Kasumi-1 (cell line): ENCODE data around the gene C1orf159.
A peak's percentile ranks its signal among the peaks of the same experiment; 100 is the strongest.

Source experiments
- DNase-seq, 2 experiments: peaks; one replicate each; lab custom pipeline; 2025; lab: John Stamatoyannopoulos, UW

The C1orf159 gene

DNA sequence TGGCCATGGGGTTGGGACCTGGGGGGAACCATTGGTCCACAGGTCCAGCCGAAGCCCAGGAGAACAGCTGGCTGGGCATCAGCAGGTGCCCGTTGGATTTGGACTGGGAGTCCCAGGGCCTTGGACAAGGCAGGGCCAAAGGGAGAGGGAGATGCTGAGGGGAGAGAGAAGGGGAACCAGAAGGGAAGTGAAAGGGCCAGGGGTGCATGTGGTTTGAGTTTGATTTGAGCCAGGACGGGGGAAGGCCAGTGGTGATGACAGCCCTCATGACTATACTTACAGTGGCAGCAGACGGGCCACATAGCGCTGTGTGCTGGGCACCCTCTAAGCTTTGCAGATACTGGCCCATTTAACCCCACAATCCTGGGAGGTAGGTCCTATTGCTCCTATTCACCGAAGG, 77.2 kb downstream of the C1orf159 start:
- no peak for DNase-seq

DNA sequence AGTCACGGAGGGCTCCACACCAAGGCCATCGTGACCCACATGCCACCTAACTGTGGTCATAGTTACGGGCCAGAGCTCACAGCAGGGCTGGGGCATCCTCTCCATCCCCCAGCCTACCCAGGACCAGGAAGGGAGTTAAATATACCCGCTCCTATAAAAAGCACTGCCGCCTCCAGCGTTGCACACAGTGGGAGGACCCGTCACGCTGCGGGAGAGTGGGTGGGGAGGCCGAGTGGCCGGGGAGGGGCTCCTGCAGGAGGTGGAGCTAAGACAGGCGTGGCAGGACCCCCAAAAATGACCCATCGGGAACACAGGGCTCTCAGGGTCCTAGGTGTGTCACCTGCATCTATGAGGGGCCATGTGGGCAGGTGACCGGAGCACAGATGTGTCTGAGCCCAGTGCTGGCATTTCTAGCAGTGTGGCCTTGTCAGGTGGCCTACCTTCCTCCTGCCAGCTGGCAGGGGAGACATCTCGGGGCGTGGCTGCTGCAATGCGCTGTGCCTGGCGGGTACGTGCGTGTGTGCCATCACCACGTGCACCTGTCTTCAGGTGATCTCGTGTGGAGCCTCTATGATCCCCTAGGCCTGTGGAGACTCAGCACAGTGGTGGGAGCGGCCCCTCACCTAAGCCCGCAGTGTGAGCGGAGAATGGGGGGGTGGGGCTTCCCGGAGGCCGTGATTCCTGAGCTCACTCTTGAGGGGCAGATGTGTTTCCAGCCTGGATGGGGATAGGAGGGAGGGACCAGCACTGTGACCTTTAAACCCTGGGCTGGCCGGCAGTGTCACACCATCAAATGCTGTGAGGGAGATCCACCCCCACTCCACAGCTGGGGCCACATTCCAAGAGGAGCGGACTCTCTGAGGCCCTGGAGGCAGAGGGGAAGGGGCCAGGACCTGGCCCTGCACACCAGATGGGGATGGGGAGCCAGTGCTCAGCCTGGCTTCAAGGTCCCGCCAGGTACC, 78.2 kb downstream of the C1orf159 start:
- DNase-seq, result no peak

DNA sequence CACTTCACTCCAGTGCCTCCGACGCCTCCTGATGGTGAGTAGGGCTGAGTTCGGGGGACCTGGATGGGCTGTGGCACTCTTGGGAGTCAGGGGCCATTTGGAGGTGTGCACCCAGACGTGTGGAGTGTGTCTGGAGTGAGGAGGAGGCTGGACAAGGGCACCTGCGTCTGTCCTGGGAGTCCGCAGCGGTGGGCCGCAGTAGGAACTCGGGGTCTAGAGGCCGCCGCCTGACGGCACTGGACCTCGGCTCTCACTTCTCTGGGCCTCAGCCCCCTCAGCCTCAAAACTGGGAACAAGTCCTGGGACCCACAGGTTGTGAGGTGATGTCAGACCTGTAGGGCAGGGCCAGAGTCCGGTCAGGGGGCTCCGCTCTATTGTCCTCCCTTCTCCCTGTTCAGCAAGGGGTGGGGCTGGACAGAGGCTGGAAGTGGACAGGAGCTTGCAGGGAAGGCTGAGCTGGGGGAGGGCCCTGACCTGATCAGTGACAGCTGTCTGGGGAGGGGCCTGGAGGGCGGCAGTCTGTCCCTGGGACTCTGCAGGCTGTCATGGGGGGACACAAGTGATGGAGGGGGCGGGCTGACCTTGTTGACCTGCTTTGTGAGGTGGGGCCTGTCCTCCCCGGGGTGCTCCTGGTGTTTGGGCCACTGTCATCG, 80.5 kb downstream of the C1orf159 start:
- DNase-seq, result no peak

- DNase-seq, result no peak
Observed at GRCh38 chr1:1034439-1034781, 81.5 kb downstream of the C1orf159 start.

DNA sequence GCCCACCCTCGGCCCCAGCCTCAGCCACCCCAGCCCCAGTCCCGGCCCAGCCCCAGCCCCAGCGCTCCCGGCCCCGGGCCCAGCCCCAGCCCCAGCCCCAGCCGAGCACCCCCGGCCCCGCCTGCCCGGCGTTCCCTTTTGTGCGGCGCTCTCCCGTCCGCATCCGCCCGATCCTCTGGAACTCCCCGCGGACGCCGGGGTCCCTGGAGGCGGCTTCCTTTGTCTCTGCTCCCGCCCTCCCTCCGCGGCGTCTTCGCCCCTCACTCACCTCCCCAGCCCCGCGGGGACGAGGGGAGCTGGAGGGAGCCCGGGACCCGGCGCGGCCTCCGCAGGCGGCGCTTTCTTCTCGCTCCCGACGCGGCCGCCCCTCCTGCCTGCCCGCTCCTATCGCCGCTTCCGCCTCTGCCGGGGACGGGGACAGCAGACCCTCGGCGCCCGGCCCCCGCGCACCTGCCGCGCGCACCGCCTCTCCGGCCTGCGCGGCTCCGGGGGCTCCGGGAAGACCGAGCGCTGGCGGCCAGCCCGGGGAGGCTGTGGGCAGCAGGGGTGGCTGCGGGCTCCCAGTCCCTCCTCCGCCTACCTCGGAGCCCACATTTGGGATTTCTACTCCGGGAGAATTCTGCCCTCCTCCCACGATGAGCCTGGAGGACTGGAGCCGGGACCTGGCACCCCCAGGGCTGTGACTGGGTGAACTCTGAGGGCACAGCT, 82.0 kb downstream of the C1orf159 start:
- no peak for DNase-seq

GRCh38 chr1:1033009-1033587, 82.8 kb downstream of the C1orf159 start:
- DNase-seq, result peak; percentile 54 to 66

DNA sequence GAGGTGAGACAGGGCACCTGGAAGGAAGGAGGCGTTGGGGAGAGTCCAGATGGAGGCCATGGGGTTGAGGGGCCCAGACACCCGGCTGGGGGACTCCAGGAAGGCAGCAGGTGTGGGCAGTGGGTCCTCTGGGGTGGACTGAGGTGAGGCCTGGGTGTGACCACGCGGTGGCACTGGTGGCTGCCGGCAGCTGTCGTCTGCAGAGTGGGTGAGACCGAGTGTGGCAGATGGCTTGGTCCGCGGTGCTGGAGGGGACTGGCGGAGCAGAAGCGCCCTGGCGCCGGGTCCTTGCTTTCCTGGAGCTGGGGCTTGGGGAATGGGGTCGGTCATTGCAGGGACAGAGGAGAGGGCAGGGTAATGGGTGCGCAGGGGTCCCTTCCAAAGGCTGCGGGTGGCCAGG, 83.5 kb downstream of the C1orf159 start:
- DNase-seq, result no peak
